Measurements from ENCODE around the gene KRTAP10-4.
A peak's percentile ranks its signal among the peaks of the same experiment; 100 is the strongest.
"Not testable (repeated sequence)": the region's sequence is repeated elsewhere in the genome, so short reads cannot be mapped to it uniquely, and the experiment has no call there.

The KRTAP10-4 gene

DNA sequence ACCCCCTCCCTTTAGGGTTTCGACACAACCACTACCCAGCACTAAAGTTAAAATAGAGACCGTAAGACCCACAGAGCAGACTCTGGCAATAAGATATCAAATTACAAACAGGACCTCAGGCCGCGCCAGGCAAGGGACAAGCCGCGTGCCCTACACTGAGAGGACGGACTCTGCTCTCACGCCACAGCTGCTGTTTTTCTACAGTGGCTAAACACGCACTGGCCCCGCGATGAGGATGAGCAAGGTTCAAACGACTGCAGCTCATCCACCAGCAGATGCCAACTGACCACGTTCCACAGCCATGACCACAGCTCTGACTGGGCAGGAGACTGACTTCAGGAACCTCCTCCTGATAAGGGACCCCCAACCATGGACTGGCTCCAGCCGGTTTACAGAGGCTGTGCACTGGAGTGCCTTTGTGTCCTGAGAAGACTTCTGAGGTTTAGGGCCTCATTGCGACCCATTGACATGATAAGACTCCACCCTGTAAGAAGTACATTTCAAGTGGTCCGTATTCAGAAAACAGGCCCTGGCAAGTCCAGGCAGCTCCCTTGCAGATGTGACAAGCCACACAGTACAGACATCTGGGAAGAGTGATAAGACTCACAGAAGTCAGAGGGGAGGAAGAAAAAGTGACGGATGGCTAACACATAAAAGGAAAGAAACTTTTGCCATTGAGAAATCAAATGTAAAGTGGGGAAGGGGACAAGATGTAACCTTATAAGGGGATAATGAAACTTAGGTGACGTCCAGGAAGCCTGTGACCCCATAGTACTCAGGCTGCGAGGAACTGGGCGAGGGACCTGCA is 20.3 kb downstream of the KRTAP10-4 start:
- no peaks in the 10 kb centered on the region for H3K9me3 ChIP-seq (ENCODE audit: control insufficient read depth, insufficient read depth, low read depth, low read length)
- H3K4me3 ChIP-seq (ENCODE audit: low read depth, low read length) = no peak overlapping the region
- no peak overlapping the region for H3K27ac ChIP-seq (ENCODE audit: low read depth, low read length)
- peak overlapping the region; percentile 12 for H3K9ac ChIP-seq (ENCODE audit: low read length)
- no peaks in the 10 kb centered on the region for H3K36me3 ChIP-seq (ENCODE audit: control insufficient read depth, insufficient read depth, low read length)
- H3K27me3 ChIP-seq (ENCODE audit: control insufficient read depth, insufficient read depth, low read length) = no peaks in the 10 kb centered on the region
- H3K4me1 ChIP-seq (ENCODE audit: control insufficient read depth, insufficient read depth, low read length) = peaks cover 37% of the 10 kb centered on the region

DNA sequence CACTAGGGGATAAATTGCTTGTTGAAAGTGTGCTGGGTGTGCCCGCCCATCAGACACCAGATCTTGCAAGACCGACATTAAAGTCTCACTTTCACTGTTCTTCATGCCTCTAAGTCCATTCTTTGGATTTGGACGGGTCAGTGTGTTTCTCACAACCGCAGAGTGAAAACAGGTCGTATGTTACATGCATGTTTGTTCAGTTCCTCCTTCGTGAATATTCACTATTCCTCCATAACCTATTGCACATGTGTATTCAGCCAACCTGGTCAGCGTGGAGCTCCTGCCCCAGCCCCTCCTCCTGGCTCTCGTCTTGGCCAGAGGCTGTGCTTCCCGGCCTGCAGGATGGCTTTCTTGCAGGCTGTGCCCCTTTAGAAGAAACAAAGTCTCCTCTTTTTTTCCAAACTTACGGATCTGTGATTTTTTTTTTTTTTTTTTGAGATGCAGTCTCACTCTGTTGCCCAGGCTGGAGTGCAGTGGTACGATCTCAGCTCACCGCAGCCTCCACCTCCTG is 20.9 kb downstream of the KRTAP10-4 start:
- Histone ChIP-seq H3K9me3 (ENCODE audit: control insufficient read depth, insufficient read depth, low read depth, low read length) (no peaks in the 10 kb centered on the region), H3K27ac (ENCODE audit: low read depth, low read length) (no peak overlapping the region), H3K27me3 (ENCODE audit: control insufficient read depth, insufficient read depth, low read length) (no peaks in the 10 kb centered on the region), H3K4me1 (ENCODE audit: control insufficient read depth, insufficient read depth, low read length) (peaks cover 40% of the 10 kb centered on the region), H3K36me3 (ENCODE audit: control insufficient read depth, insufficient read depth, low read length) (no peaks in the 10 kb centered on the region), H3K4me3 (ENCODE audit: low read depth, low read length) (no peak overlapping the region), H3K9ac (ENCODE audit: low read length) (no peak overlapping the region)

DNA sequence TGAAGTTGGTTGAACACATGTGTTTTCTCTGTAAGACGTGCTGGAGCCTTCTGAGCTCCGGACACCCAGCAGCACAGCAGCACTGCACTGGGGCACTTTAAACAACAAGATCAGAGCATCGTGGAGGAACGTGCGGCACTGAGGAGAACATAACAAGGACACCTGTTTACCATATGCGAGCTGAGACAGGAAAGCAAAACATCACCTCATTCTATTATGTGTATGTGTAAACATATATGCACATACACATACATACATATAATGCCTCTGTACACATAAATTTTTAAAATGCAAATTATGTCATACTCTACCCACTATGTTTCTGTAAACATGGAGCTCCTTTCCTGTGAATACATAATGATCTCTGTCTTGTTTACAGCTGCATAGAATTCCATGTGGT is 22.0 kb downstream of the KRTAP10-4 start:
- Histone ChIP-seq H3K9ac (ENCODE audit: low read length) (no peak overlapping the region), H3K9me3 (ENCODE audit: control insufficient read depth, insufficient read depth, low read depth, low read length) (no peaks in the 10 kb centered on the region), H3K4me3 (ENCODE audit: low read depth, low read length) (no peak overlapping the region), H3K36me3 (ENCODE audit: control insufficient read depth, insufficient read depth, low read length) (no peaks in the 10 kb centered on the region), H3K27ac (ENCODE audit: low read depth, low read length) (no peak overlapping the region), H3K4me1 (ENCODE audit: control insufficient read depth, insufficient read depth, low read length) (peaks cover 42% of the 10 kb centered on the region), H3K27me3 (ENCODE audit: control insufficient read depth, insufficient read depth, low read length) (no peaks in the 10 kb centered on the region)

DNA sequence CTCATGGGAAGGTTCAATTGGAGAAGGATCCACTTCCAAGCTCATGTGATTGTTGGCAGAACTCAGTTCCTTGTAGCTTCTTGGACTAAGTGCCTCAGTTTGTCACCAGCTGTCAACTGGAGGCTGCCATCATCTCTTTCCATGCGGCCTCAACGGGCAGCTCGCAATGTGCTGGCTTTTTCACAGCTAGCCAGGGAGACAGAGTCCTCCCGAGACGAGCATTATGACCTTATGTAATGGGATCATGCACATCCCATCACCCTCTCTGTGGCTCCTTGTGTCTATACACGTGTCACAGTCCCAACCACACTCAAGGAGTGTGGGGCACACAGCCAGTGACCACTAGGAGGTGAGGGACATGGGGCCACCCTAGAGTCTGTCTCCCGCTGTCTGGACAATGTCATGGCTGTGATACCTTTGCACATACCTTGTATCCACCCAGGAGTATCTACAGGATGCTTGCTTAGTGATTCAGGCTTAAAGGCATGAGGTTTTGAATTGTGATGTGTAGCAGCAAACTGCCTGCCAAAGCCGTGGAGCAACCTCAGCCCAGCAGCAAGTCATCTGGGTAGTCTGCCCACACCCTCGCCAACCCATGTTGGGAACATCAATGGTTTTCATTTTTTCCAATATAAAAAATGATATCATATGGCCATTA is 22.7 kb downstream of the KRTAP10-4 start:
- Histone ChIP-seq H3K9me3 (ENCODE audit: control insufficient read depth, insufficient read depth, low read depth, low read length) (no peaks in the 10 kb centered on the region), H3K36me3 (ENCODE audit: control insufficient read depth, insufficient read depth, low read length) (no peaks in the 10 kb centered on the region), H3K4me1 (ENCODE audit: control insufficient read depth, insufficient read depth, low read length) (peaks cover 42% of the 10 kb centered on the region), H3K27me3 (ENCODE audit: control insufficient read depth, insufficient read depth, low read length) (no peaks in the 10 kb centered on the region), H3K4me3 (ENCODE audit: low read depth, low read length) (no peak overlapping the region), H3K9ac (ENCODE audit: low read length) (no peak overlapping the region), H3K27ac (ENCODE audit: low read depth, low read length) (no peak overlapping the region)

DNA sequence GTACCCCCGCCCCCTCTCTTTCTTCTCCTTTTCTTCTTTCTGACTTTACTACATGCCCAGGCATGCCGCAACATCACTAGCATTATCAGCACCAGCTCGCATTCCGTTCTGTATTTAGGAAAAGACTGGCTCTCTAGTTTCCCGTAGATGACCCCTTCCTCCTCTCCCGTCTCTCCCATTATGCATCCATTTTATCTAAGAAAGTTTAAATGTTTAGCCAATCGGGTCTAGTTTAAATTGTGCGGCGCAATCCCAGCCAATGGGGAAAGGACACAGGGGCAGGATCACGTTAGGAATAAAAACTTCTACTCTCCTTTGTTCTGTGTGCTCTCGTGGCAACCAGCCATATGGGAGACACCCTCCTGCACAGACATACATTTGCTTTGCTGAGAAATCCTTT is 24.5 kb downstream of the KRTAP10-4 start:
- peaks cover 35% of the 10 kb centered on the region for H3K4me1 ChIP-seq (ENCODE audit: control insufficient read depth, insufficient read depth, low read length)
- no peaks in the 10 kb centered on the region for H3K36me3 ChIP-seq (ENCODE audit: control insufficient read depth, insufficient read depth, low read length)
- peak overlapping the region; percentile 71; the same call in 1 of the 2 replicates for H3K27ac ChIP-seq (ENCODE audit: low read depth, low read length)
- no peak overlapping the region for H3K4me3 ChIP-seq (ENCODE audit: low read depth, low read length)
- H3K9me3 ChIP-seq (ENCODE audit: control insufficient read depth, insufficient read depth, low read depth, low read length) = no peaks in the 10 kb centered on the region
- H3K27me3 ChIP-seq (ENCODE audit: control insufficient read depth, insufficient read depth, low read length) = no peaks in the 10 kb centered on the region
- peak overlapping the region; percentile 48 for H3K9ac ChIP-seq (ENCODE audit: low read length)

DNA sequence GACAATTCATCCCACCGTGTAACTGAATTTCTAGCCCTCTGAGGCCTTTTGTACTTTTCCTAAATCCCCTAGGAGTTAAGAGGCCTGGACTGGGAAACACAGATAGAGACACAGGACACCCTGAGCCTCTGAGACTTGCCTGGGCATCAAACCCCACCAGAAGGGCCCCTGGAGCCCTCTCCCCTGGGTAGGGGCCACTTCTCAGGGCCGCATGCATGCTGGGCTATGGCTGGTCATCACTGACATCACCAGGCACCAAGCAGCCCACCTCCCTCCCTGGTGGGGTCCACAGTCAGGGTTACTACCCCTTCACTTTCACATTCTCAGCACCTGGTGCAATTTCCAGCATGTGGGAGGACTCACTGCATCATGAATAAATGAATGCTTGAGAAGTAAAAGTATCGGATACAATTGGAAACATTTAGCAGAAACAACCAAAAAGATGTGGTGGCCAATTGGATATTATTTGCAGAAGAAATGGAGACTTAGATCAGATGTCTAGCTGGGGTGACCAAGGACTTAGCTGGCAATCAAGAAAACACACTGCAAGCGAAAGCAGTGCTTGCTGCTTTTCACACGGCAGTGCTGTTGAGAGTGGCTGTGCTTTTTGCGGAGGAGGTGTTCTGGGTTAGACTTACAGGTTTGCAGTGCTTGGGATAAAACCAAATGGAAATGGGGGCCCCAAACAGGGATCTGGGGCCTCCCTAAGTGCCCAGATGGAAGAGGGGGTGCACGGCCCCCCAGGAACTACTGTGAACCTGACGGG is 25.9 kb downstream of the KRTAP10-4 start:
- Histone ChIP-seq H3K4me3 (ENCODE audit: low read depth, low read length) (no peak overlapping the region), H3K27ac (ENCODE audit: low read depth, low read length) (0 out of 2 replicates have a peak overlapping the region, but pooled peaks have one; percentile 27), H3K27me3 (ENCODE audit: control insufficient read depth, insufficient read depth, low read length) (no peaks in the 10 kb centered on the region), H3K36me3 (ENCODE audit: control insufficient read depth, insufficient read depth, low read length) (no peaks in the 10 kb centered on the region), H3K9ac (ENCODE audit: low read length) (no peak overlapping the region), H3K9me3 (ENCODE audit: control insufficient read depth, insufficient read depth, low read depth, low read length) (peaks cover under 1% of the 10 kb centered on the region; the same call in 1 of the 2 replicates), H3K4me1 (ENCODE audit: control insufficient read depth, insufficient read depth, low read length) (peaks cover 21% of the 10 kb centered on the region)

DNA sequence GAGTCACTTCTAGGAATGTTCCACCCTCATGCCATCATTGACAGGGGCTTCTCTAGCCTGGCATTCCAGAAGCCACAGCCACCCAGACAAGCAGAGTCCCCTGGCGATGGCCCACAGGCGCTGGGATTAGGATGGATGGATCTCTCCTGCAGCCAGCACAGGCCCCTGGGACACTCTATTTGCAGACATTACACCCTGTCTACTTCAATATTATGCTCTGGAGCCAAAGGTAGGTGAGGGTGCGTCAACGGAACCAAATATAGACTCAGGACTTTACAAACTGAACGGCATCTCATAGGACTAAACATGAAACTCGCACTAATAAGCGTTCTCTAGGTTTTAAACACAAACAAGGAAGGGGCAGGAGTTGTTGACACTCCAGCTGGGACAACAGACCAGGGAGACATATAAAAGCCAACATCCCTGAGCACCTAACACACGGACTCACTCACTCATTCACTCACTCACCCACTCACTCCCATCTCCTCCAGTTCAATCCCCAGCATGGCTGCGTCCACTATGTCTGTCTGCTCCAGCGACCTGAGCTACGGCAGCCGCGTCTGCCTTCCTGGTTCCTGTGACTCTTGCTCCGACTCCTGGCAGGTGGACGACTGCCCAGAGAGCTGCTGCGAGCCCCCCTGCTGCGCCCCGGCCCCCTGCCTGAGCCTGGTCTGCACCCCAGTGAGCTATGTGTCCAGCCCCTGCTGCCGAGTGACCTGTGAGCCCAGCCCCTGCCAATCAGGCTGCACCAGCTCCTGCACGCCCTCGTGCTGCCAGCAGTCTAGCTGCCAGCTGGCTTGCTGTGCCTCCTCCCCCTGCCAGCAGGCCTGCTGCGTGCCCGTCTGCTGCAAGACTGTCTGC is 26.8 kb downstream of the KRTAP10-4 start, which contains the start of gene KRTAP10-7:
Gene KRTAP10-7 (plus strand): TSS at position 480 of the 861 bp plus-strand sequence. CDS start 25 bp downstream, at position 505.
- 0 out of 2 replicates have a peak within 1 kb of the TSS, but pooled peaks have one; percentile 27 for H3K27ac ChIP-seq (ENCODE audit: low read depth, low read length)
- not testable (repeated sequence) for H3K27me3 ChIP-seq (ENCODE audit: control insufficient read depth, insufficient read depth, low read length); H3K4me3 ChIP-seq (ENCODE audit: low read depth, low read length); H3K36me3 ChIP-seq (ENCODE audit: control insufficient read depth, insufficient read depth, low read length); H3K9me3 ChIP-seq (ENCODE audit: control insufficient read depth, insufficient read depth, low read depth, low read length); H3K9ac ChIP-seq (ENCODE audit: low read length)
- H3K4me1 ChIP-seq (ENCODE audit: control insufficient read depth, insufficient read depth, low read length) = peaks cover 19% of the 10 kb centered on the region

DNA sequence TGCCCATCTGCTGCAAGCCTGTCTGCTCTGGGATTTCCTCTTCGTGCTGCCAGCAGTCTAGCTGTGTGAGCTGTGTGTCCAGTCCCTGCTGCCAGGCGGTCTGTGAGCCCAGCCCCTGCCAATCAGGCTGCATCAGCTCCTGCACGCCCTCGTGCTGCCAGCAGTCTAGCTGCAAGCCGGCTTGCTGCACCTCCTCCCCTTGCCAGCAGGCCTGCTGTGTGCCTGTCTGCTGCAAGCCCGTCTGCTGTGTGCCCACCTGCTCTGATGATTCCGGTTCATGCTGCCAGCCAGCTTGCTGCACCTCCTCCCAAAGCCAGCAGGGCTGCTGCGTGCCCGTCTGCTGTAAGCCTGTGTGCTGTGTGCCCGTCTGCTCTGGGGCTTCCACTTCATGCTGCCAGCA is 27.6 kb downstream of the KRTAP10-4 start:
- H3K9ac ChIP-seq (ENCODE audit: low read length); H3K4me3 ChIP-seq (ENCODE audit: low read depth, low read length); H3K9me3 ChIP-seq (ENCODE audit: control insufficient read depth, insufficient read depth, low read depth, low read length); H3K27me3 ChIP-seq (ENCODE audit: control insufficient read depth, insufficient read depth, low read length); H3K27ac ChIP-seq (ENCODE audit: low read depth, low read length); H3K36me3 ChIP-seq (ENCODE audit: control insufficient read depth, insufficient read depth, low read length): not testable (repeated sequence)
- peaks cover 19% of the 10 kb centered on the region for H3K4me1 ChIP-seq (ENCODE audit: control insufficient read depth, insufficient read depth, low read length)

DNA sequence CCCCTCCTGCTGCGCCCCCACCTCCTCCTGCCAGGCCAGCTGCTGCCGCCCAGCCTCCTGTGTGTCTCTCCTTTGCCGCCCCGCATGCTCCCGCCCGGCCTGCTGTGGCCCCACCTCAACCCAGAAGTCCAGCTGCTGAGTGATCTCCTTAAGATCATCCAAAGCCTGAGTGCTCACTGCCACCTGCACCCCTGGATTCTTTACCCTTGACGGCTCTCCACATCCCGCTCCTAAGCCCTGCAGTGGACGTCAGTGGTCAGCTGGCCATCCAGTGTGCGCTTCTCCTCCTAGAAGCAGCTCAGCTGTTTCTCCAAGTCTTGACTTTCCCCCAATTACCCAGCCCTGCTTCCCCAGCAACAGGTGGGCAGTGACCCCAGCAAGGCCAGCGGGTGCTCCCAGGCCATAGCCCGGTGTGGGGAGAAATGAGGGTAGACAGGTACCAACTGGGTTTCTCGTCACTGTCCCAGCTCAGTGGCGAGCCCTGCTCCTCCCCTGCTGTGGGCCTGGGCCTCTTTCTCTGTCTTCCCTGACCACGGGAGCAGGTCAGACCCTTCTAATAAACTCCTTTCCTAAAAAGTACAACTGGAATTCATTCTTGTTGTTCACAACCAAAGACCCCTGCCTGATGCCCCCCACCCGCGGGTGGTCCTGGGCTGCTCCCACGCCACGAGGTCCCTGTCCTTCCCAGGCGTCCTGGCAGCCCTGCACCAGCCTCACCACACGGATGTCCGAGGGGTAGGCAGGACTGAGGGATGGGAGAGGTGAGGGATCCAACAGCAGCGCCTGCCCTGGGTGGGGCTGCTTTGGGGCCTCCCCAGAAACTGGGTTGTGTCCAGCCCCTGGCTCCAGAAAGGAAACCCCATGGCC is 28.3 kb downstream of the KRTAP10-4 start:
- Histone ChIP-seq H3K36me3 (ENCODE audit: control insufficient read depth, insufficient read depth, low read length) (no peaks in the 10 kb centered on the region), H3K27ac (ENCODE audit: low read depth, low read length) (no peak overlapping the region), H3K9me3 (ENCODE audit: control insufficient read depth, insufficient read depth, low read depth, low read length) (peaks cover 6% of the 10 kb centered on the region), H3K4me1 (ENCODE audit: control insufficient read depth, insufficient read depth, low read length) (peaks cover 19% of the 10 kb centered on the region), H3K27me3 (ENCODE audit: control insufficient read depth, insufficient read depth, low read length) (no peaks in the 10 kb centered on the region), H3K4me3 (ENCODE audit: low read depth, low read length) (no peak overlapping the region), H3K9ac (ENCODE audit: low read length) (no peak overlapping the region)
